SH-SY5Y (cell line): ENCODE data around the gene NET1.

Experiments used
- GATA2 ChIP-seq: IDR thresholded peaks from 2 replicates; pipeline ENCODE4 v1.6.1; 2011; ENCODE audit warnings: mild to moderate bottlenecking, low read depth, low read length
- GATA3 ChIP-seq: IDR thresholded peaks from 2 replicates; pipeline ENCODE4 v1.6.1; 2011; ENCODE audit warnings: low read depth, mild to moderate bottlenecking, low read length, moderate library complexity

The NET1 gene

DNA sequence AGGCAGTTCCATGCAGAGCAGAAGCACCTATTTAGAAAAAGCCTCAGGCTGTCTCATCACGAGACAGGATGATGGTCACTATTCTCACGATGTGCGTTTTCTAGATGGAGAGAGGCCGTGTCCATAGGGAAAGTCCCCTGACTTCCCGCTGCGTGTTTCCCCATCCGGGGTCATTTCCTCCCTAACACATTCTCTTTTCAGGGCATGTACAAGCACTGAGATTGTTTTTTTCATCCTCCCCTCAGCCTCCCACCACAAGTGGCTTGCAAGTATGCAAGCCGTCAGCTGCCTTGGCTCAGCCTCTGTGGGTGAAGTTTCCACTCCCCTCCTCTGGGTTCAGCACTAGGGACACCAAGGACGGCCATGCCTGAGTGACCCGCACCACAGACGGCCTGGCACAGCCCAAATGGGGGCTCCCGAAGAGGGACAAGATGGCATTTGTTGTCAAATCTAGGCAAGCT lies 89.7 kb downstream of the NET1 start:
- no peak for TF ChIP-seq GATA3
- no peak for TF ChIP-seq GATA2

- TF ChIP-seq GATA3, result no peak
- TF ChIP-seq GATA2, result no peak
Observed at GRCh38 chr10:5502571-5503476, 90.5 kb downstream of the NET1 start.

GRCh38 chr10:5503477-5503835 lies 91.1 kb downstream of the NET1 start:
- TF ChIP-seq GATA2 (no peak), GATA3 (no peak)

GRCh38 chr10:5504146-5505072 lies 92.1 kb downstream of the NET1 start:
- TF ChIP-seq GATA3 (no peak), GATA2 (no peak)

GRCh38 chr10:5506246-5506645 lies 93.9 kb downstream of the NET1 start:
- TF ChIP-seq GATA2, result no peak
- TF ChIP-seq GATA3, result no peak

DNA sequence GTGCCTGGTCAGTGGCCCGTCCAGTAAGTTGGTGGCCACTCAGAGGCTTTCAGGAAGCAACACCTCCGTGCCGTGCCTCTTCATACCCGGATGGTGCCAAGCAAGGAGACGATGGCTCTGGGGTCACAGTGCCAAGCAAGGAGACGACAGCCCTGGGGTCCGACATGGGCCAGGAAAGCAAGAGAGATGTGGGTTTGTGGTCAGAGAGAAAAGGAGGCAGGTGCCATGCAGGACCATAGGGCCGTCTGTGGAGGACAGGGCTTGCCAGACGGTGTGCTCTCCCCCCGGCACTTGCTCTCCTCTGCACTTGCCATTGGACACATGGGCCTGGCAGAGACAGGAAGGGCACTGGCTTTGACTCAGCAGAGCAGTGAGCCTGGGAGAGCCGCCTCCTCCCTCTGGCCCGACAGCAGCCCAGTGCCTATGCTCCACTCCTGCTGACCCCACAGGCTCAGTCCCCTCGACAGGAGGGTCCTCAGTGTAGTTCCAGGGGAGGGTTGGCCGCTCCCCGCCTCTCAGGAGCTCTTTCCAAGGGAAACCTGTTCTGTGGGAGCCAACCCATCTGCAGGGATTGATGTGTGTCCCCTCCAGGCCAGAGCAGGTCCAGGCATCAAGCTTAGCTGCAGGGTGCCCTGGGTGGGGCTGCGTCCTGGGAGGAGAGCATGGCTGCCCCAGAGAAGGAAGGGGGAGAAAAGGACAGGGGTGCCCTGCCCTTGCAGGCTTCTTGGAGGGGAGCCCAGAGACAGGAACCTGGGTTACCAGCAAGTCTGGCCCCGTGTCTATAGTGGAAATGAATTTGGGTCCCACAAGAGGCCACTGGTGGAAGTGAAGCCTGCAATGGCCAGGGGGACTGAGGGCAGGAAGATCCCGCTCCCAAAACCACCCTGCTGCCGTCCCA lies 94.6 kb downstream of the NET1 start:
- TF ChIP-seq GATA3, result no peak
- TF ChIP-seq GATA2, result no peak

DNA sequence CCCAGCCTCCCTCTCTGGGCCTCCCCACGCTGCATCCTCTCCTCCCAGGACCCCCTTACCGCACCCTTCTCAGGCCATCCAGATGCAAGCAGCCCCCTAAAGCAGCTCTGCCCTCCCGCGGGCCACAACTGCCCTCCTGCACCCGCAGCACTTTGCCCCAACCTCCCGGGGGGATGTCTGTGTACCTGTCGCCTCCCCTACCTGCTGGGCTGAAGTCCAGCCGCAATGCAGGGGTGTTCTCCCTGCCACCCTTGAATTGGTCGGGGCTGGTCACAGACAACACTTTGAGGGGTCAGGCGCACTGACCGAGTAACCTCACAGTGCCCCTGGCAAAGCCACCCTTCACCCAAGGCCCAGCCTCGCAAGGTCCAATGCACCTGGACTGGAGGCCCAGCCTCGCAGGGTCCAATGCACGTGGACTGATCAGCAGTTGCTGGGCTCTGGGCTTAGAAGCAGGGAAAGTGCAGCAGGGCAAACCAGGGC lies 95.3 kb downstream of the NET1 start:
- TF ChIP-seq GATA2, result no peak
- TF ChIP-seq GATA3, result no peak

- TF ChIP-seq GATA3 (no peak), GATA2 (no peak)
Observed at GRCh38 chr10:5508161-5508604, 95.8 kb downstream of the NET1 start.
